Cardiac septum (tissue), 1 donor: Measurements from ENCODE around the gene FGF21. TPM values are rescaled to one million over a fixed set of nuclear protein-coding genes. Genes with fewer than 3 reads are reported as not detected.
"Not testable (repeated sequence)": the region's sequence is repeated elsewhere in the genome, so short reads cannot be mapped to it uniquely, and the experiment has no call there.

Source experiments
- DNase-seq: peaks from one replicate; pipeline ENCODE4 v3.0.0-alpha.2; 2020; ENCODE audit warnings: low spot score
- intact Hi-C: fragments of 100-400 bp; cut with DNase I; formaldehyde crosslinking; loops from one replicate; pipeline ENCODE4 v1.14.0; 2022
- long read RNA-seq: library from polyadenylated mRNA; unstranded; transcript quantifications from one replicate; pipeline ENCODE4 v2.0.0, GENCODE V29; 2021
- total RNA-seq: library from RNA; stranded (reverse); fragmentation: NEBNext Ultra II Directional; extraction: Animal tissue kit (Norgen Biotek cat#: 25700); gene quantifications from one replicate; pipeline ENCODE4 v1.2.1, GENCODE V29; 2021
- donor health status: DM: no; HTN: no; CAD: no.

FGF21 gene, protein sequence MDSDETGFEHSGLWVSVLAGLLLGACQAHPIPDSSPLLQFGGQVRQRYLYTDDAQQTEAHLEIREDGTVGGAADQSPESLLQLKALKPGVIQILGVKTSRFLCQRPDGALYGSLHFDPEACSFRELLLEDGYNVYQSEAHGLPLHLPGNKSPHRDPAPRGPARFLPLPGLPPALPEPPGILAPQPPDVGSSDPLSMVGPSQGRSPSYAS
- not detected for total RNA-seq
- long read RNA-seq: 0 reads

DNA sequence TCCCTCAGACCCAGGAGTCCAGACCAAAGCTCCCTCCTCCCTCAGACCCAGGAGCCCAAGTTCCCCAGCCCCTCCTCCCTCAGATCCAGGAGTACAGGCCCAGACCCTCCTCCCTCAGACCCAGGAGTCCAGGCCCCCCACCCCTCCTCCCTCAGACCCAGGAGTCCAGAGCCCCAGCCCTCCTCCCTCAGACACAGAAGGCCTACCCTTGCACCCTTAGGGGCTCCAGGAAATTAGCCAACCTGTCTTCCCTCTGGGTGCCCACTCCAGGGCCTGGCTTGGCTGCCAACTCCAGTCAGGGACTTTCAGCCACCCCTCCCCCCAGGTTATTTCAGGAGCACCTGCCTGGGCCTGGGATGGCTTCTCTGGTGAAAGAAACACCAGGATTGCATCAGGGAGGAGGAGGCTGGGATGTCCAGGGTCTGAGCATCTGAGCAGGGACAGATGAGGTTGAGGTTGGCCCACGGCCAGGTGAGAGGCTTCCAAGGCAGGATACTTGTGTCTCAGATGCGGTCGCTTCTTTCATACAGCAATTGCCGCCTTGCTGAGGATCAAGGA, at the start of gene FGF21:
FGF21 (plus strand) TSS at position 441 of the 558 bp plus-strand sequence. CDS start 713 bp downstream, outside the sequence.
- intact Hi-C loops: no loop called here
- DNase-seq: no peak

DNA sequence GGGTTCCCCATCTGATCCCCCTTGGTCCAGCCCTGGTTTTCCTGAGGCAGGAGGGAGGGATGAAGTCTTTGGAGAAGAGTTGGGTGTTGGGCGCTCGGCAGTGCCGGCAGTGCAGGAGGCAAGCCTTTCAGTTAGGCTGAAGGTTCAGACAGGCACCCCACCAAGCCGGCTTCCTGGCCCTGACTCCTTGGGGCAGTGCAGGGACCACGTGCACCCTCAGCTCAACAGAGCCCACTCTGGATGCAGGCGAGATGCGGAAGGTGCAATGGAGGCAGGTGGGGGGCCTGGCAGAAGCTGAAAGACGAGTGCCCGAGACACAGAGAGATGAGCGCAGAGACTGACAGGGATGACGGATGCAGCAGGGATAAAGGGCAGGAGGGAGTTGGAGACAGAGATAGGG, 46.9 kb upstream of the FGF21 start:
- intact Hi-C loops: no loop called here

DNA sequence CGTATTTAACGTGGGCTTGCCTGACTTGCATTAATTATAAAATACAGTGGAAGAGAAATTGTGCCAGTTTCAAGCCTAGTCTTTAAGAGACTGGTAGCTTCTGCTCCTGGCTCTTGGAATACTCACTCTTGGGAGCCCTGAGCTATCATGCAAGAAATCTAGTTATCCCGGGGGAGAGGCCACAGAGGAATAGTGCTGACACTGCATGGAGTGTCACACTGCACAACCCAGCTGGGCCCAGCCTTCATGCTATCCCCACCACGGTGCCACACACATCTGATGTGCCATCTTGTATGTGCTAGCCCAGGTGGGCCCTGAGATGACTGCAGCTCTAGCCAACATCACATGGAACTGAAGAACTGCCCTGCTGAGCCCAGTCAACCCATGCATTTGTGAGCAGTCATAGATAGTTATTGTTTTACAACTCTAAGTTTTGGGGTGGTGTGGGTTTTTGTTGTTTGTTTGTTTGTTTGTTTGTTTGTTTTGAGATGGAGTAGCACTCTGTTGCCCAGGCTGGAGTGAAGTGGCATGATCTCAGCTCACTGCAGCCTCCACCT, 44.1 kb upstream of the FGF21 start:
- DNase-seq: no peak
- intact Hi-C loops: loop anchor here (5.0 kb wide), 1 partner anchor 34 kb away; no protein-coding TSS in a partner anchor

More for the DNA sequence above, 46.9 kb upstream of the FGF21 start:
- DNase-seq: no peak

DNA sequence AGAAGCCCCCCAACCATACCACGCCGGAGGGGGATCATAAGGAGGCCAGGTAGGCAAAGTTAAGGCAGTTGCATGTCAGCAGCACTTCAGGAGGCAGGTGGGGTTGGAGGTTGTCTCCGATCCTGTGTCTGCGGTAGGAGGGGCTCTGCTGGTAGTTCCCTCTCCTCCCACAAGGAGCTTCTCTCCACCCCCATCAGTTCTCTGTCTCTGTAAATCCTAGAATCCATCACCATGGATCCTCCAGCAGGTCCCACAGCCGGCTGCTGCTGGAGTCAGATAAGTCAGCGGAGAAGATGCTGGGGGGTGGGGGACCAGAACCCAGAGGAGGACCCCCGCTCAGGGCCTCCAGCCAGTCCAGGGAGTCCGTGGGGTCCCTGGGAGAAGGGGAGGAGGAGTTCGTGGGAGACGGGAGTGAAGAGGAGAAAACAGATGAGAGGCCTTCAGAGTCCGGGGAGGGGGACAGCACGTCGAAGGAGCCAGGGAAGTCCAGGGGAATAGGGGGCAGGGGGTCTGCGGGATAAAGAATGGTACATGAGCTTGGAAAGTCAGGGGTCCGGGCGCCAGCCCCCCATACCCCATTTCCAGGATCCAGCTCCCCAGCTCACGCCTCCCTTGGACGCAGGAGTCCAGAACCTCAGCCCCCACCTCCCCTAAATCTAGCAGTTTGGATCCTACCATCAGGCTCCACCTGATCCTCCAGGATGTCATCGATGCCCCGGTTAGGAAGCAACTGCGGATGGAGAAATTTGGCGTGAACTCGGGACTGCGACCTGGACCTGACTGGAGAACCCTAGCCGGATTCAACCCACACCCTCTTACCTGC, 42.1 kb upstream of the FGF21 start:
- no peak for DNase-seq
- intact Hi-C loops: loop anchor here (5.0 kb wide), 1 partner anchor 36 kb away; no protein-coding TSS in a partner anchor

DNA sequence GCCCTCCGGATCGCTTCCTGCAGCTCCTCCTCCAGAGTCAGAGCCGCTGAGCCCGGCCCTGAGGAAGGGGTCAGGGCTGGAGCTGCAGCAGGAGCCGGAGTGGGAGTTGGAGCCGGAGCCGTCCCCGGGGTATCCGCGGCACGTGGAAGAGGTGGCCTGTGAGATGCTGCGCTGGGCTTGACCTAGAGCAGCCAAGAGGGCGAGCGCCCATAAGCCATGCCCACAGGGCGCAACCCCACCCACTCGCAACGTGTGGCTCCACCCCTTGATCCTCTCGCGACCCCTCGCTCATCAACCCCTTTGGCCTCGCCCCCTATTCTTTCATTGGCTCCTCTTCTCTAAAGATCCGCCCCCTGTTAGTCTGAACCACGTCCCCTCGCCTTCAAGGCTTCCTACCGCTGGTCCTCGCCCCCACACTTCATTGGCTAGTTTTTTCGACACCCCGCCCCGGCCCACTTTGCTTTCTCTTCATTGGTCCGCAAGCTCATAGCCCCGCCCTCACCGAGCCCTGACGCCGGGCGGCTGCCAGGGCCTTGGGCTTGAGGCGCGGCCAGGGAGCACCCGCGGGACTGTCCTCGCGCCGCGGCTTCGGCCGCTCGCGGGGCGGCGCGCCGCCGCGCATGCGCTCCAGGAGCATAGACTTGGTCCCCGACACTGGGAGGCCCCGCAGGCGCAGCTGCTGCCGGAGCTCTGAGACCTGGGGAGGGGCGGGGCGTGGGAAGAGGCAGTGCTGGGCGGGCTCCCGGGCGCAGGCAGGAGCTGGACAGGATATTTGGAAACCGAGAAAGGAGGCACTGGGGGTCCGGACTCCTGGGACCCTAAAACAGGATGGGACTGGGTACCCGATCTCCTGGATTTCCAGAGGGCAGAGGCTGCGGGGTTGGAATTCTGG, 41.2 kb upstream of the FGF21 start:
- DNase-seq: peak; percentile 99
- intact Hi-C loops: loop anchor here (5.0 kb wide), 1 partner anchor 37 kb away; no protein-coding TSS in a partner anchor

DNA sequence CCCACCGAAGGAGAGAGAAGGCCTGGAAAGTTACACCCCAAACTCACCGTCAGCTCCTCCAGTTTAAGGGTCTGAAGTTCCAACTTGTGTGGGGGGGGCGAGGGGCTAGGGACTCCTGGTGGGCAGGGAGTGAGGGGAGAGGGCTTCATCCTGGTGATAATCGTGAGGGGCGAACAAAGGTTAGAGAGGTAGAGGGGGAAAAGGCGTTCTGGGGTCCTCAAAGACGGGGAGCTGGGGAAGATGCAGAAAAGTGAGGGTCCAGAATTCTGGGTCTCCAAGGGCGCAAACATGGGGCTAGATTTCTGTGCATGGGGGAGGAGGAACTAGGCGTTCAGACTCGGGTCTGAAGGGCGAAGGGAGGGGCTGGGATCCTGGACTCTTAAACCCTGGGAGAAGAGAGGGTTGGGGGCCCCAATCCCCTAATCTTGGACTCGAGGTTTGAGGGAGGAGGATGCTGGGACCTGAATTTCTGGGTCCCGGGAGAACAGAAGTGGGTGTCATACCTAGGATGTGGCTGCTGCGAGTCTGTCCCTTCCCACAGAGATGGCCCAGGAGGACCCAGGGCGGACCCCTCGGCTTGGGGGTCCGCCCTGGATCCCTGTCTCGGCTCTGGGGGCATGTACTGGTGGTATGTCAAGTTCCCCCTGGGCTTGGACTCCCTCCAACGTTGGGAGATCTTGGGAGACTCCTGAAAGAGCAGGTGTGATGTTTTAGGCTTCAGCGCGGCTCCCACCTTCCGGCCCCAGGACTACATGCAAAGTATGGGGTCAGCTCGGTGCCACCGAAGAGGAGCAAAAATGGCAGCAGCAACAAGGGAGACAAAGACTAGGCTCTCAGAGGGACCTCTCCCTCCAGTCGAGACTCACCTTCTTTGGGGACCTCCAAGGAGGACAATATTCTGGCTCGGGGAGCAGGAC, 40.3 kb upstream of the FGF21 start:
- intact Hi-C loops: loop anchor here (5.0 kb wide), 1 partner anchor 38 kb away; no protein-coding TSS in a partner anchor
- no peak for DNase-seq

DNA sequence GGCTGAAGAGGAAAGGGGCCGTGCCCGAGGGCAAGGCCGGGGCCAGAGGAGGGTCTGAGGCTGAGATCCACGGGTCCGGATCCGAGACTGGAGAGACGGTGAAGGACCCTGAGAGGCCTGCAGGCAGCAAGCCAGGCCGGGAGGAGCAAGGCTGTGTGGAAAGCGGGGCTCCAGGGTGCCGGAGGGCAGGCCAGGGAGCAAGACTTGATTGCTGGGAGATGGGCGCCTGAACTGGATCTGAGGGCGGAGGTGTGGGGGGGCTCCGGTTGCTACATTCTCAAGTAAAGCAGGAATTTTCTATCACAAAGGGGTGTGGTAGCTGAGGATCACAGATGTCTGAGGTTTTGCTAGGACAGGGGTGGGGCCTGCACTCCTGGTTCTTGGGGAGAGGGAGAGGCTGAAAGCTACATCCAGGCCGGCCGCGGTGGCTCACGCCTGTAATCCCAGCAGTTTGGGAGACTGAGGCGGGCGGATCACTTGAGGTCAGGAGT, 39.6 kb upstream of the FGF21 start:
- intact Hi-C loops: no loop called here
- no peak for DNase-seq

DNA sequence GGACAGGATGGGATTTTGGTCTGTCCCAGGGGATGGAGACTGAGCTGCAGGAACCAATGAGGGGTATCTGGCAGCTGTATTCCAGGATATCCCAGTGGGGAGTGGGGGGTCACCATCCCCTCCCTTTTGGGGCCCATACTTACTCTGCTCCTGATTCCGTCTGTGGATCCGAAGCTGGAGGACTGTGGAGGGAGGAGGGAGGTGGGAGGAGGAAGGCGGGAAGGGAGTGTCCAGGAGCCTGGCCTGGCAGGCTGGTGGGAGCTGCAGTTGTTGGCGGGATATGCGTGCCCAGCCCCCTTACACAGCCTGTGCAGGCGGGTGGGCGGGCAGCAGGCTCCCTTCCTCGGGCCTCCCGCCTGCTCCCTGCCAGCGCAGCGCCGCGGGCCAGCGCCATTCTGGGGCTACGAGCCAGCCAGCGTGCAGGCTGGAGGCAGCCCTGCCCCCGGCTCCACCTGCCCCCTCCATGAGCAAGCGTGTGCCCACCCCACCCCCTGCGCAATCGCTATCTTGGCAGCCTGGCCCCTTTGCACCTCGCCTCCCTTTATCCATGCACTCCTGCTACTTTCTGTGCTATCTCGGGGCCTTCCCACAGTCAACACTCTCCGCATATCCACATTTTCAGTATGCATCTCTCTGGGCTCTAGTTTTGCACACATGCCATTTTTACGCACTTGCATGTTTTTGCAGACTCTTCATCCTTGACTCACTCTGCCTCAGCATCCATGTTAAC, 38.6 kb upstream of the FGF21 start:
- intact Hi-C loops: no loop called here
- DNase-seq: no peak

DNA sequence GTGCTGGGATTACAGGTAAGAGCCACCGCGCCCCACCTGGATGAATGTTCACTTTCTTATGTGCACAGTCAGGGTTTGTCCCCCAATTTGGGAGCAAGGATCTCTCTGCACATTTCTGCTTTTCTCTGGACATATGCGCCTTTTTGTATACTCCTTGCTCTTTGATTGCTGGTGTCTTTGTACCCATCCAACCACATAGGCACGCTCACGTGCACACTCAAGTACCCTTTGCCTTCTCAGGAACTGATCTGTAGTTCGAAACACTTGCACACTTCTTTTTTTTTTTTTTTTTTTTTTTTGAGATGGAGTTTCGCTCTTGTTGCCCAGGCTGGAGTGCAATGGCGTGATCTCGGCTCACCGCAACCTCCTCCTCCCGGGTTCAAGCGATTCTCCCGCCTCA, 37.2 kb upstream of the FGF21 start:
- DNase-seq, intact Hi-C loops: not testable (repeated sequence)

DNA sequence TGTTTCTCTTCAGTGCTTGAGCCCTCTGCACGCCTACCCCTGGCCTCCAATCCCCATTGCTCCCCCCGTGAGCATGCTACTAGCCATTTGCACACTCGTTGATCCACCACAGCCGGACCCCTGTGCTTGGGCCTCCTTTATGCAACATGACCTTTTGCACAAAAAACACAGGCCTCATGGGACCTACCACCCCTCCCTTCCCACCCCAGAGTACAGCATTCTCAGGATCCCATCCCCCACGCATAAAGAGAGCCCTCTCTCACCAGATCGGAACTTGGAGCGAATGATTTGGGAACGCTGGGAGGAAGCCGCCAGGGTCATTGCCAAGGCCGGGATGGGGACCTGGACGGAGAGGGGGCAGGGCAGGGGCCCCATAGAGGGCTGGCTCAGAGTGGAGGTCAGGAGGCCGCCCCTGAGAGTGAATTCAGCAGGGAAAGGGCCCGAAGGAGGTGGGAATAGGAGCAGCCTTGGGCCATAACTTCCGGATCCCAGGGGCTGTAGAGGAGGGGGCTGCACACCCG, 36.6 kb upstream of the FGF21 start:
- intact Hi-C loops: no loop called here

DNA sequence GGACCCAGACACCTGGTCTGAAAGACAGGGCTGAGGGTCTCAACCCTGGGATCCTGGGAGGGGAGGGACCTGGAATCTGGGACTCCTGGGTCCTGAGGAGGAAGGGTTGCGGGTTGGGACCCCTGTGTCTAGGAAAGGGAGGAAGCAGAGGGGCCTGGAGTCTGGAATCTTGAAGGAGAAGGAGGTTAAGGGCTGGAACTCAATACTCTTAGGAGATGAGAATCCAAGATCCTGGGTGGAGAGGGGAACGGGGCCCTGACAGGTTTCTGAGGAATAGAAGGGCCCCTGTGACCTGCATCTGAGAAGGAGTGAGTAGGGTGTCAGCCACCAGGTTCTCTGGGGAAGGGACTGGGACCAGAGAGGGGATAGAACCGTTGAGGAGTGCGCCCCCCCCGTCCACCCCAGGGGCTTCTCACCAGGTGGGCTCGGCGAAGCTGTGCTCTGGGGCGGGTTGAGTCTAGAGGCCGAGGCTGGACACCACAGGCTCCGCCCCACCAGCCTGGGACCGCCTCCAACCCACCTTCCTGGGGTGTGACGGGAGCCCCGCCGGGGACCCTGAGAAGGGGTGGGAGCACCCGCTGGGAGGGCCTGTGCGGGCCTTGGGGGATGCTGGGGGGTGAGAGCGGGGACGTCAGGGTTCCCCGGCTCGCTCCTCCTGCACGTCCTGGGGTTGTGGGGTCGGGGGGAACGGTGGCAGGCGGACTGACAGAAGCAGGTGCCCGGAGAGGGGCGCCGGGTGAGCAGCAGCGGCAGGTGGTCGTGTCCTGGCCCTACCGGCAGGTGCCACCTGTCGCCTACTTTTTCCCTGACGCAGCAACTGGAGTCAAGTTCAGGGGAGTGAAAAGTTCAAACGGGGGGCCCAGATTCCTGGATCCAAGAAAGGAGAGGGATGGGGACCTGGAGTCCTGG, 35.8 kb upstream of the FGF21 start, which contains the start of gene MAMSTR:
MAMSTR (minus strand) TSS at position 463 of the 909 bp plus-strand sequence. CDS start 694 bp downstream, outside the sequence.
- no peak for DNase-seq
- intact Hi-C loops: no loop called here

More for the DNA sequence above, 36.6 kb upstream of the FGF21 start:
- DNase-seq: no peak

DNA sequence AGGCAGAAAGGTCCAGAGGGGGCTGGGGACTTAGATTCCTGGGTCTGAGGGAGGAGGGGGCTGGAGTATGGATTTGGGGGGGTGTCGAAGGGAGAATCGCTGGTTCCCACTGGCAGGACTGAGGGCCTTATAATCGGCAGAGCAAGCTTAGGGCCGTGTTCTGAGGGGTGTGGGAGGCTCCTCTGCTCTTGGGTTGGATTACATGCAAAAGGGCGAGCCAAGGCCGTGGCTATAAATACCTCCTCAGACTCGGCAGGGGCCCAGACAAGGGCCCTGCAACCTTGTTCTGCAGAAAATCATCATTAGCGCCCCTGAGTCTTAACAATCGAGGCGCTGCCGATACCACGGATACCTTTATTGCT, 35.1 kb upstream of the FGF21 start:
- DNase-seq: no peak
- intact Hi-C loops: no loop called here

DNA sequence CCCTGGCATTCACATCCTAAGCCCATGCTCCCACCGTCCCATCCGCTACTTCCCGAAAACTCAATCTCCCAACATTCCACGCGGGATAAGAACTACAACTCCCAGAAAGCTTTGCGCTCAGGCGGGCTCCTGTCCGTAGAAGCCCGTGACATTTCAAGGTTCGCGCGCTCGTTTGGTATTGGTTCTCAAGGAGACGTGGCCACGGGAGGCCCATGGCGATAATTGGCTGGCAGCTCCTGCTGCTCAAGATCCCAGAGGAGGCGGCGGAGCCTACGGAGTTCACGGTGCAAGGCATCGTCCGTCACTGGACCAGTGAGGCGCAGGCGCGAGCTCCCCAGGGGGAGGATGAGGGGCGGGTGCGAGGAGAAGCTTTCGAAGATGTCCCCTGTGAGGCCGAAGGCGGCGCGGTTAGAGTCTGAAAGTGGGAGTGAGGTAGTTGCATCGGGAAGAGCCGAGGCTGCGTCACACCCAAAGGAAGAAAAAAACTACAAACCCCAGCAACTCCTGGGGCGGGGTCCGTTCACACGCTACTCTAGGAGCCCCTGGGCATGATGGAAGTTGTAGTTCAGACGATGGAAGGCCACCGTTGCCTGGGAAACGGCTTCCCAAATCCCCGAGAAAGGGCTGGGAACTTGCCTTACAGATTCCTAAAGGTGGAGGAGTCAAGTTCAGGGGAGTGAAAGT, 34.6 kb upstream of the FGF21 start:
- DNase-seq: peak; percentile 98
- intact Hi-C loops: no loop called here

DNA sequence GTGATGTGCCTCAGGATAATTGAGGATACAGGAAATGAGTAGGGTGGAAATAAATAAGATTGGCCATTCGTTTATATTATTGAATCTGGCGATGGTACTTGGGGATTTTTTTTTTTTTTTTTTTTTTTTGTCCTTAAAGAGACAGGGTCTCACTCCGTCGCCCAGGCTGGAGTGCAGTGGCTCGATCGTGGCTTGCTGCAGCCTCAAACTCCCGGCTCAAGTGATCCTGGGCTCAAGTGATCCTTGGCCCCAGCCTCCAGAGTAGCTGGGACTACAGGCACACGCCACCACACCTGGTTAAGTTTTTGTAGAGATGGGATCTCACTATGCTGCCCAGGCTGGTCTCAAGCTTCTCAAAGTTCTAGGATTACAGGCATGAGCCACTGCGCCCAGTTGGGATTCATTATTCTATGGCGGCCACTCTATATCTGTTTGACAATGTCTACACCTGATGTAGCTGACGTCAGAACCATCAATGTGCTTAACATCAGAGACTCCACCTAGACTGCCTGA, 33.1 kb upstream of the FGF21 start:
- no peak for DNase-seq
- intact Hi-C loops: no loop called here
